HUES6 (cell line): ENCODE results near the gene STING1.

ENCODE experiments used
- H3K27ac ChIP-seq: 2 replicates; pipeline ENCODE4 v1.7.0; 2013; ENCODE audit warnings: low read depth, mild to moderate bottlenecking, low read length, inconsistent platforms
- H3K27me3 ChIP-seq: 2 replicates; pipeline ENCODE4 v1.6.1; 2013; ENCODE audit warnings: low read length; ENCODE audit not compliant: control insufficient read depth, insufficient read depth
- H3K36me3 ChIP-seq: 2 replicates; pipeline ENCODE4 v1.6.1; 2013; ENCODE audit warnings: low read length; ENCODE audit not compliant: control insufficient read depth, insufficient read depth
- H3K4me1 ChIP-seq: 2 replicates; pipeline ENCODE4 v1.6.1; 2013; ENCODE audit warnings: low read length; ENCODE audit not compliant: control insufficient read depth, insufficient read depth
- H3K4me3 ChIP-seq: 2 replicates; pipeline ENCODE4 v1.5.1; 2013; ENCODE audit warnings: low read depth, low read length
- H3K9ac ChIP-seq: one replicate; pipeline ENCODE4 v1.6.1; 2013; ENCODE audit warnings: mild to moderate bottlenecking, low read length
- H3K9me3 ChIP-seq: 2 replicates; pipeline ENCODE4 v1.6.1; 2013; ENCODE audit warnings: low read depth, low read length; ENCODE audit not compliant: control insufficient read depth, insufficient read depth

The STING1 gene

GRCh38 chr5:139475865-139476617, 6.5 kb downstream of the STING1 start:
- H3K36me3 ChIP-seq = no peaks in the 10 kb centered on the region
- H3K4me1 ChIP-seq = peaks cover 34% of the 10 kb centered on the region
- no peaks in the 10 kb centered on the region for H3K27me3 ChIP-seq
- no peaks in the 10 kb centered on the region for H3K9me3 ChIP-seq
- H3K9ac ChIP-seq = no peak overlapping the region
- H3K27ac ChIP-seq = no peak overlapping the region
- no peak overlapping the region for H3K4me3 ChIP-seq

DNA sequence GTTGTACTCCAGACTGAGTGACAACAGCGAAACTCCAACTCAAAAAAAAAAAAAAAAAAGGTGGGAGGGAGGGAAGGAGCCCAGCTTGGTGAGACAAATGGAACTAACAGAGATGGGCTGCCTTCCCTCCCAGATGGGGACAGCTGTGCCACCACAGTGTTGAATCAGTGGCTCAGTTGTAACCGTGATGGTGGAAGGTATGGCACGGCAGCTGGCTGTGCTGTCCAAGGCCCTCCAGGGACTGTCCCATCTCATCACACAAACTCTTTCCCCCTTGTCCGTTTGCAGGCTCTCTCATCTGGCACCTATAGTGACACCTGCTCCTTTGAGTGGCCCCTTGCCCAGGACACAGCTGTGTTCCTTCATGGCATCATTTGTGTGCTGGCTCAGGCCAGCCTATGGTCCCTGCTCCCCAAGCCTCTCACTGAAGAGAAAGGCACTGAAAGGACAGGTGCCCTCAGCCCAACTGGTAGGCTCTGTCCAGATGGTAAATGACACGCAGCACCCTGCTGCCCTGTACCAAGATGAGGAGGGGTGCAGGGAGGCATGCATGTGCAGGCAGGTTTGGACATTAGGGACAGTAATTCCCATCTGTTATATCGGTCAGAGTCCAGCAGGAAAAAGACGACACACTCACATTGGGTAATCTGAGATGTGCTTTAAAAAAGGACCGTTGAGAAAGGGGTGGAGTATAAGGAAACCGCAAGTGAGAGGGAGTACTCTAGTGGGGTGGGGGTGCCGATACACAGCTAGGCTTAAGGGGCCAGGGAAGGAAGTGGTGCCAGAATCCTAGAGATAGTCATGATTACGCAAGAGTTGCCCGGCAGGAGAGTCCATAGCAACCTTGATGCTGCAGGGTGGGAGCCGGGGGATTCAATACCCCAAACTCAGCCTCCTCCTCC, 7.4 kb downstream of the STING1 start:
- Histone ChIP-seq H3K27me3 (no peaks in the 10 kb centered on the region), H3K9me3 (no peaks in the 10 kb centered on the region), H3K9ac (no peak overlapping the region), H3K4me3 (no peak overlapping the region), H3K36me3 (no peaks in the 10 kb centered on the region), H3K27ac (no peak overlapping the region), H3K4me1 (peaks cover 38% of the 10 kb centered on the region)

DNA sequence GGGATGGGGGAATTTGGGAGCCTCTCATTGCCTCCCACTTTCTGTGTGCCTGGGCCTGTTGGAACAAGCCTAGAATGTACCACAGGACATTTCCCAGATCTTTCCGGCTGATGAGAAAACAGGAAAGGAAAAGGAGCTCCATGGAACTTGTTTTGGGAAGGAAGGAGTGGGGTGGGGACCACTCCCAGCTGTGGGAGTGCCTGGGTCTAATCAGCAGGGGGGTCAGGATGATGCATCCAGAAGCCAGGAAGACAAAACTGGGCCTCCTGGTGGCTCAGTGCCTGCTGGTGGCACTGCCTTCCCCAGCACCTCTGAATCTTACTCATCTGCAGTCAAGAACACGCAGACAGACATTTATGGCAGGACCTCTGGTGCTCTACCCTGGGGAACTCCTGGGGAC, 9.0 kb downstream of the STING1 start:
- H3K9ac ChIP-seq = no peak overlapping the region
- peak overlapping the region; percentile 31; the same call in 1 of the 2 replicates for H3K27ac ChIP-seq

GRCh38 chr5:139473105-139473504, 9.5 kb downstream of the STING1 start:
- Histone ChIP-seq H3K36me3 (no peaks in the 10 kb centered on the region), H3K27ac (peak overlapping the region; percentile 31; the same call in 1 of the 2 replicates), H3K9me3 (no peaks in the 10 kb centered on the region), H3K27me3 (no peaks in the 10 kb centered on the region), H3K4me3 (no peak overlapping the region), H3K4me1 (peaks cover 40% of the 10 kb centered on the region), H3K9ac (peak overlapping the region; percentile 7)

More for the DNA sequence above, 9.0 kb downstream of the STING1 start:
- peaks cover 37% of the 10 kb centered on the region for H3K4me1 ChIP-seq
- no peaks in the 10 kb centered on the region for H3K36me3 ChIP-seq
- H3K4me3 ChIP-seq = no peak overlapping the region
- H3K9me3 ChIP-seq = no peaks in the 10 kb centered on the region
- H3K27me3 ChIP-seq = no peaks in the 10 kb centered on the region

- Histone ChIP-seq H3K27ac (no peak overlapping the region; the same call in 1 of the 2 replicates), H3K27me3 (no peaks in the 10 kb centered on the region), H3K4me3 (no peak overlapping the region), H3K9me3 (no peaks in the 10 kb centered on the region), H3K4me1 (peaks cover 40% of the 10 kb centered on the region), H3K9ac (peak overlapping the region; percentile 7), H3K36me3 (no peaks in the 10 kb centered on the region)
These were observed 10.1 kb downstream of the STING1 start for GRCh38 chr5:139472386-139473030.

- Histone ChIP-seq H3K9me3 (no peaks in the 10 kb centered on the region), H3K27ac (no peak within 1 kb of the TSS), H3K4me1 (peaks cover 40% of the 10 kb centered on the region), H3K27me3 (no peaks in the 10 kb centered on the region), H3K4me3 (no peak within 1 kb of the TSS), H3K36me3 (no peaks in the 10 kb centered on the region), H3K9ac (no peak within 1 kb of the TSS)
These were observed 11.7 kb downstream of the STING1 start, which contains the start of gene SMIM33 for GRCh38 chr5:139470821-139471300. SMIM33 (plus strand) TSS chr5:139471004; CDS start chr5:139471122, 118 bp downstream.

DNA sequence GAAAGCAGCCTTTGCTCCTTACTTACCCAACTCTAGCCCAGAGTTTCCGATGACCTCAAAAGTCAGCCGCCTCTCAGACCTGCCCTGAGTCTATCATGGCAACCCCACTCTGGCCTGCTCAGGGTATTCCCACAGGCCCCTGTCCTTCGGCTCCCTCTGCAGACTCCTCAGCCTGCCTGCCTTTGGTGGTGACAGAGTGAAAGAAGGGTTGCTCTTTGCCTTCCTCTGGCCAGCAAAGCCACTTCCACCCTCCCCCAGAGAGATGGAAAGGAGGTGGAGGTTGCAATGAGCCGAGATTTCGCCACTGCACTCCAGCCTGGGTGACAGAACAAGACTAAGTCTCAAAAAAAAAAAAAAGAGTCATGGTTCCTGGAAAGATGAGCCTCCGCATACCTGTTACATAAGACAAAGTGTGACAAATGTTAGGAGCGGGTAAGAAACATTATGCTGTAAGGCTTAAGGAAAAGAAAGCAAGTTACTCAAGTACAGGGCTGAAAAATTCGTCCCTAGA, 14.1 kb downstream of the STING1 start:
- Histone ChIP-seq H3K27ac (no peak overlapping the region), H3K36me3 (no peaks in the 10 kb centered on the region), H3K27me3 (no peaks in the 10 kb centered on the region), H3K4me3 (no peak overlapping the region), H3K4me1 (peaks cover 26% of the 10 kb centered on the region), H3K9me3 (no peaks in the 10 kb centered on the region), H3K9ac (no peak overlapping the region)

DNA sequence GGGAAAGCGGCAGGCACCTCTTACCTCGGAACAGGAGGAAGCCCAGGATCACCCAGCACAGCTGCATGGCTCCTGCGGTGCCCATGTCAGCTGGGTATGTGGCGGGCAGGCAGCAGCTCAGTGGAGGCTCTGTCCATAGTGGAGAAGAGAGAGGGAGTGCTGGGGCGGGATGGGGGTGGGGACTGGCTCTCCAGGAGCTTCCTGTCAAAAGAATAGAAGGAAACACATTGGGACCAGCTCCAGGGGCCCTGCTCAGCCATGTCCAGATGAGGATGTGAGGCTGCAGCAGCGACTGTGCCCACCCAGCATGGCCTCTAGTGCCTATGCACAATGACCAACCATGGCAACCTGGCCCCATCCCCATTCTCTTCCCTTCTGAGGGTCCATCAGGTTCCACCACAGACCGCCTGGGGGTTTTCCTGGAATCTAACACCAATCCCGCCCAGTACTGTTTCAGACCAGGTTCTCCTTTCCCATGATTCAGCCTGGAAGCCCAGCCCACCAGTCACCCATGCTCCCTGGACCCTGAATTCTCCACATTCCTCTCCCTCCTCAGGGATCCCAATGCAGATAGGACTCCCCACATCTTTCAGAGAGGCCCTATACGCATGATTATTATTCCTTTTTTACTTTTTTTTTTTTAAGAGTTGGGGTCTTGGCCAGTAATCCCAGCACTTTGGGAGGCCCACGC, 19.8 kb downstream of the STING1 start, which contains the start of gene ECSCR:
ECSCR (minus strand) TSS at position 158 of the 691 bp plus-strand sequence; CDS start at position 85, 73 bp downstream.
- no peaks in the 10 kb centered on the region for H3K27me3 ChIP-seq
- no peaks in the 10 kb centered on the region for H3K36me3 ChIP-seq
- no peak within 1 kb of the TSS for H3K4me3 ChIP-seq
- no peak within 1 kb of the TSS for H3K27ac ChIP-seq
- peaks cover 28% of the 10 kb centered on the region for H3K4me1 ChIP-seq
- no peak within 1 kb of the TSS for H3K9ac ChIP-seq
- no peaks in the 10 kb centered on the region for H3K9me3 ChIP-seq

DNA sequence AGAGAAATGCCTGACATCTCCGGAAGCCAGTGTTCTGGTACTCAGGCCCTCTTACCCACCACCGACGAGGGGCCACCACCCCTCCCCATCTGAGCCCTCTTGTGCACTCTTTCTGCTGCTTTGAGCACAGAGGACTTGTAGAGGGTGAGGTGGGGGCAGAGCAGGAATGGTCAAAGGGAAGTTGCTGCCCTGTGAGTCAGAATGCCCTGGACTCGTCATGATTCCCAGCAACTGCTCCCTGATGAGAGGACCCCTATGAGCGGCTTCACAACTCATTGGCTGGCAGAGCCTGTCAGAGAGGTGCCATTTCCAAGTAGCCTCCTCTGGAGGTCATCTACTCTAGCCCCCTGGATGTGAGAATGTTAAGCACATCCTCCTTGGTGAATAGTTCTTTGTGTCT, 20.9 kb downstream of the STING1 start:
- Histone ChIP-seq H3K4me1 (peaks cover 28% of the 10 kb centered on the region), H3K27ac (no peak overlapping the region), H3K27me3 (no peaks in the 10 kb centered on the region), H3K4me3 (no peak overlapping the region), H3K9me3 (no peaks in the 10 kb centered on the region), H3K9ac (no peak overlapping the region), H3K36me3 (no peaks in the 10 kb centered on the region)

GRCh38 chr5:139461176-139461575, 21.4 kb downstream of the STING1 start:
- Histone ChIP-seq H3K9me3 (no peaks in the 10 kb centered on the region), H3K4me3 (no peak overlapping the region), H3K9ac (no peak overlapping the region), H3K27ac (no peak overlapping the region), H3K27me3 (no peaks in the 10 kb centered on the region), H3K36me3 (no peaks in the 10 kb centered on the region), H3K4me1 (peaks cover 28% of the 10 kb centered on the region)
